ENCODE data around the gene SNX27. TPM values are rescaled to one million over a fixed set of nuclear protein-coding genes. Genes with fewer than 3 reads are reported as not detected.
"Not testable (repeated sequence)": the region's sequence is repeated elsewhere in the genome, so short reads cannot be mapped to it uniquely, and the experiment has no call there.

The SNX27 gene
- total RNA-seq, 1 donor from 2014 or later, result 50.0 TPM

- peaks cover 27% of the 10 kb centered on the region for H3K4me1 Mint-ChIP-seq (ENCODE audit: low read depth)
These were observed 118.1 kb downstream of the SNX27 start for GRCh38 chr1:151729966-151730291.

GRCh38 chr1:151733126-151733525 is 121.3 kb downstream of the SNX27 start:
- peak overlapping the region; percentile 71 for H3K27ac Mint-ChIP-seq
- H3K4me1 Mint-ChIP-seq (ENCODE audit: low read depth), result peaks cover 25% of the 10 kb centered on the region
- peaks cover 9% of the 10 kb centered on the region for H3K9me3 Mint-ChIP-seq (ENCODE audit: low read depth)
- TF ChIP-seq, protein P1, sequence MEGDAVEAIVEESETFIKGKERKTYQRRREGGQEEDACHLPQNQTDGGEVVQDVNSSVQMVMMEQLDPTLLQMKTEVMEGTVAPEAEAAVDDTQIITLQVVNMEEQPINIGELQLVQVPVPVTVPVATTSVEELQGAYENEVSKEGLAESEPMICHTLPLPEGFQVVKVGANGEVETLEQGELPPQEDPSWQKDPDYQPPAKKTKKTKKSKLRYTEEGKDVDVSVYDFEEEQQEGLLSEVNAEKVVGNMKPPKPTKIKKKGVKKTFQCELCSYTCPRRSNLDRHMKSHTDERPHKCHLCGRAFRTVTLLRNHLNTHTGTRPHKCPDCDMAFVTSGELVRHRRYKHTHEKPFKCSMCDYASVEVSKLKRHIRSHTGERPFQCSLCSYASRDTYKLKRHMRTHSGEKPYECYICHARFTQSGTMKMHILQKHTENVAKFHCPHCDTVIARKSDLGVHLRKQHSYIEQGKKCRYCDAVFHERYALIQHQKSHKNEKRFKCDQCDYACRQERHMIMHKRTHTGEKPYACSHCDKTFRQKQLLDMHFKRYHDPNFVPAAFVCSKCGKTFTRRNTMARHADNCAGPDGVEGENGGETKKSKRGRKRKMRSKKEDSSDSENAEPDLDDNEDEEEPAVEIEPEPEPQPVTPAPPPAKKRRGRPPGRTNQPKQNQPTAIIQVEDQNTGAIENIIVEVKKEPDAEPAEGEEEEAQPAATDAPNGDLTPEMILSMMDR (IDR thresholded peaks at IDR 0.05; ENCODE audit: unreplicated experiment), result no peak
- H3K4me3 Mint-ChIP-seq (ENCODE audit: low read depth), result peak overlapping the region; percentile 20
- no peak for DNase-seq (ENCODE audit: low spot score, unreplicated experiment)
- peaks cover 5% of the 10 kb centered on the region for H3K27me3 Mint-ChIP-seq
- no peaks in the 10 kb centered on the region for H3K36me3 Mint-ChIP-seq (ENCODE audit: insufficient read depth)

More at GRCh38 chr1:151729966-151730291, 118.1 kb downstream of the SNX27 start:
- no peak for DNase-seq (ENCODE audit: low spot score, unreplicated experiment)
- TF ChIP-seq, protein P1 (IDR thresholded peaks at IDR 0.05; ENCODE audit: unreplicated experiment), result no peak
- Mint-ChIP-seq H3K36me3 (ENCODE audit: insufficient read depth) (no peaks in the 10 kb centered on the region), H3K27me3 (peaks cover 19% of the 10 kb centered on the region), H3K9me3 (ENCODE audit: low read depth) (no peaks in the 10 kb centered on the region), H3K4me3 (ENCODE audit: low read depth) (no peak overlapping the region), H3K27ac (no peak overlapping the region)

GRCh38 chr1:151733995-151734394 is 122.1 kb downstream of the SNX27 start:
- not testable (repeated sequence) for H3K27ac Mint-ChIP-seq; DNase-seq (ENCODE audit: low spot score, unreplicated experiment); H3K4me3 Mint-ChIP-seq (ENCODE audit: low read depth); H3K36me3 Mint-ChIP-seq (ENCODE audit: insufficient read depth); H3K27me3 Mint-ChIP-seq
- Mint-ChIP-seq H3K9me3 (ENCODE audit: low read depth) (peaks cover 10% of the 10 kb centered on the region), H3K4me1 (ENCODE audit: low read depth) (peaks cover 22% of the 10 kb centered on the region)

GRCh38 chr1:151737026-151737425 is 125.2 kb downstream of the SNX27 start:
- H3K9me3 Mint-ChIP-seq (ENCODE audit: low read depth), result peaks cover 10% of the 10 kb centered on the region
- no peak overlapping the region for H3K4me3 Mint-ChIP-seq (ENCODE audit: low read depth)
- peaks cover 10% of the 10 kb centered on the region for H3K27me3 Mint-ChIP-seq
- DNase-seq (ENCODE audit: low spot score, unreplicated experiment), result no peak
- no peak overlapping the region for H3K27ac Mint-ChIP-seq
- TF ChIP-seq, protein P1 (IDR thresholded peaks at IDR 0.05; ENCODE audit: unreplicated experiment), result no peak
- H3K4me1 Mint-ChIP-seq (ENCODE audit: low read depth), result peaks cover 26% of the 10 kb centered on the region
- H3K36me3 Mint-ChIP-seq (ENCODE audit: insufficient read depth), result no peaks in the 10 kb centered on the region

- no peaks in the 10 kb centered on the region for H3K36me3 Mint-ChIP-seq (ENCODE audit: insufficient read depth)
- TF ChIP-seq, protein P1 (IDR thresholded peaks at IDR 0.05; ENCODE audit: unreplicated experiment), result no peak
These were observed 125.6 kb downstream of the SNX27 start for GRCh38 chr1:151737479-151737878.

GRCh38 chr1:151739590-151740355 is 127.9 kb downstream of the SNX27 start:
- TF ChIP-seq, protein P1 (IDR thresholded peaks at IDR 0.05; ENCODE audit: unreplicated experiment), result no peak
- H3K4me3 Mint-ChIP-seq (ENCODE audit: low read depth), result no peak overlapping the region
- no peak for DNase-seq (ENCODE audit: low spot score, unreplicated experiment)

More at GRCh38 chr1:151737479-151737878, 125.6 kb downstream of the SNX27 start:
- no peak for DNase-seq (ENCODE audit: low spot score, unreplicated experiment)
- Mint-ChIP-seq H3K4me3 (ENCODE audit: low read depth) (no peak overlapping the region), H3K27me3 (peaks cover 14% of the 10 kb centered on the region), H3K27ac (no peak overlapping the region), H3K9me3 (ENCODE audit: low read depth) (peaks cover 10% of the 10 kb centered on the region), H3K4me1 (ENCODE audit: low read depth) (peaks cover 23% of the 10 kb centered on the region)

More at GRCh38 chr1:151739590-151740355, 127.9 kb downstream of the SNX27 start:
- peaks cover 26% of the 10 kb centered on the region for H3K27me3 Mint-ChIP-seq
- peaks cover 13% of the 10 kb centered on the region for H3K4me1 Mint-ChIP-seq (ENCODE audit: low read depth)
- H3K36me3 Mint-ChIP-seq (ENCODE audit: insufficient read depth), result no peaks in the 10 kb centered on the region
- H3K27ac Mint-ChIP-seq, result no peak overlapping the region
- H3K9me3 Mint-ChIP-seq (ENCODE audit: low read depth), result peaks cover 10% of the 10 kb centered on the region

Data from progenitor cell of endocrine pancreas (in vitro differentiated cells).